Measurements from ENCODE around the gene MAPKBP1. TPM values are rescaled to one million over a fixed set of nuclear protein-coding genes. Genes with fewer than 3 reads are reported as not detected.

The MAPKBP1 gene
- total RNA-seq, 1 donor = 22.8 TPM

- H3K79me2 ChIP-seq (ENCODE audit: insufficient read depth, low read length) = no peaks in the 10 kb centered on the region
- H2AFZ ChIP-seq (ENCODE audit: low read length) = no peak overlapping the region
- H3K27me3 ChIP-seq (ENCODE audit: insufficient read depth, low read length) = peaks cover 18% of the 10 kb centered on the region
- TF ChIP-seq CTCF (IDR thresholded peaks at IDR 0.05; ENCODE audit: extremely low read depth, low read depth, low read length) = no peak
- H3K27ac ChIP-seq (ENCODE audit: low read depth, low read length) = no peak overlapping the region
- H3K4me2 ChIP-seq (ENCODE audit: insufficient read depth, low read length) = no peak overlapping the region
- no peak overlapping the region for H3K4me3 ChIP-seq (ENCODE audit: insufficient read depth, low read length)
- H3K4me1 ChIP-seq (ENCODE audit: insufficient read depth, low read length) = no peaks in the 10 kb centered on the region
- no peaks in the 10 kb centered on the region for H3K9me3 ChIP-seq (ENCODE audit: low read depth, low read length)
- H4K20me1 ChIP-seq (ENCODE audit: insufficient read depth, low read length) = peaks cover 4% of the 10 kb centered on the region
- no peak for DNase-seq (ENCODE audit: insufficient read length, low spot score, missing footprints)
- peaks cover 8% of the 10 kb centered on the region for H3K36me3 ChIP-seq (ENCODE audit: insufficient read depth, low read length)
Observed at GRCh38 chr15:41847981-41848380, 73.7 kb downstream of the MAPKBP1 start.

GRCh38 chr15:41848631-41849030, 74.3 kb downstream of the MAPKBP1 start:
- H3K27ac ChIP-seq (ENCODE audit: low read depth, low read length) = no peak overlapping the region
- no peaks in the 10 kb centered on the region for H3K79me2 ChIP-seq (ENCODE audit: insufficient read depth, low read length)
- no peak for TF ChIP-seq CTCF (IDR thresholded peaks at IDR 0.05; ENCODE audit: extremely low read depth, low read depth, low read length)
- H4K20me1 ChIP-seq (ENCODE audit: insufficient read depth, low read length) = peaks cover 4% of the 10 kb centered on the region
- no peak overlapping the region for H2AFZ ChIP-seq (ENCODE audit: low read length)
- H3K9me3 ChIP-seq (ENCODE audit: low read depth, low read length) = no peaks in the 10 kb centered on the region
- no peaks in the 10 kb centered on the region for H3K4me1 ChIP-seq (ENCODE audit: insufficient read depth, low read length)
- peaks cover 8% of the 10 kb centered on the region for H3K36me3 ChIP-seq (ENCODE audit: insufficient read depth, low read length)
- H3K27me3 ChIP-seq (ENCODE audit: insufficient read depth, low read length) = peaks cover 18% of the 10 kb centered on the region
- H3K4me2 ChIP-seq (ENCODE audit: insufficient read depth, low read length) = no peak overlapping the region
- H3K4me3 ChIP-seq (ENCODE audit: insufficient read depth, low read length) = no peak overlapping the region
- no peak for DNase-seq (ENCODE audit: insufficient read length, low spot score, missing footprints)

- Histone ChIP-seq H3K79me2 (ENCODE audit: insufficient read depth, low read length) (no peaks in the 10 kb centered on the region), H3K27ac (ENCODE audit: low read depth, low read length) (no peak overlapping the region), H3K27me3 (ENCODE audit: insufficient read depth, low read length) (peaks cover 18% of the 10 kb centered on the region), H3K9me3 (ENCODE audit: low read depth, low read length) (no peaks in the 10 kb centered on the region), H3K4me1 (ENCODE audit: insufficient read depth, low read length) (no peaks in the 10 kb centered on the region), H2AFZ (ENCODE audit: low read length) (no peak overlapping the region), H4K20me1 (ENCODE audit: insufficient read depth, low read length) (peaks cover 4% of the 10 kb centered on the region), H3K4me2 (ENCODE audit: insufficient read depth, low read length) (no peak overlapping the region), H3K4me3 (ENCODE audit: insufficient read depth, low read length) (no peak overlapping the region), H3K36me3 (ENCODE audit: insufficient read depth, low read length) (peaks cover 8% of the 10 kb centered on the region)
- TF ChIP-seq CTCF (IDR thresholded peaks at IDR 0.05; ENCODE audit: extremely low read depth, low read depth, low read length) = no peak
- DNase-seq (ENCODE audit: insufficient read length, low spot score, missing footprints) = no peak
Observed at GRCh38 chr15:41849204-41849603, 74.9 kb downstream of the MAPKBP1 start.

GRCh38 chr15:41849861-41850260, 75.6 kb downstream of the MAPKBP1 start:
- Histone ChIP-seq H3K9me3 (ENCODE audit: low read depth, low read length) (no peaks in the 10 kb centered on the region), H3K36me3 (ENCODE audit: insufficient read depth, low read length) (peaks cover 8% of the 10 kb centered on the region), H2AFZ (ENCODE audit: low read length) (no peak overlapping the region), H3K4me3 (ENCODE audit: insufficient read depth, low read length) (no peak overlapping the region), H3K4me2 (ENCODE audit: insufficient read depth, low read length) (no peak overlapping the region), H3K79me2 (ENCODE audit: insufficient read depth, low read length) (no peaks in the 10 kb centered on the region), H3K4me1 (ENCODE audit: insufficient read depth, low read length) (no peaks in the 10 kb centered on the region), H4K20me1 (ENCODE audit: insufficient read depth, low read length) (peaks cover 4% of the 10 kb centered on the region), H3K27ac (ENCODE audit: low read depth, low read length) (no peak overlapping the region), H3K27me3 (ENCODE audit: insufficient read depth, low read length) (peaks cover 18% of the 10 kb centered on the region)
- no peak for TF ChIP-seq CTCF (IDR thresholded peaks at IDR 0.05; ENCODE audit: extremely low read depth, low read depth, low read length)
- DNase-seq (ENCODE audit: insufficient read length, low spot score, missing footprints) = no peak

All from osteoblast (primary cell).